Activated gamma-delta T cell treated with anti-CD3 and anti-CD28 coated beads, Interleukin-2, amount 50 U/mL, for 16 hours (primary cell): ENCODE measurements around the gene CALML6.

Experiments used
- DNase-seq: peaks from one replicate; pipeline ENCODE4 v3.0.0-alpha.2; 2020; ENCODE audit warnings: low read depth

The CALML6 gene

DNA sequence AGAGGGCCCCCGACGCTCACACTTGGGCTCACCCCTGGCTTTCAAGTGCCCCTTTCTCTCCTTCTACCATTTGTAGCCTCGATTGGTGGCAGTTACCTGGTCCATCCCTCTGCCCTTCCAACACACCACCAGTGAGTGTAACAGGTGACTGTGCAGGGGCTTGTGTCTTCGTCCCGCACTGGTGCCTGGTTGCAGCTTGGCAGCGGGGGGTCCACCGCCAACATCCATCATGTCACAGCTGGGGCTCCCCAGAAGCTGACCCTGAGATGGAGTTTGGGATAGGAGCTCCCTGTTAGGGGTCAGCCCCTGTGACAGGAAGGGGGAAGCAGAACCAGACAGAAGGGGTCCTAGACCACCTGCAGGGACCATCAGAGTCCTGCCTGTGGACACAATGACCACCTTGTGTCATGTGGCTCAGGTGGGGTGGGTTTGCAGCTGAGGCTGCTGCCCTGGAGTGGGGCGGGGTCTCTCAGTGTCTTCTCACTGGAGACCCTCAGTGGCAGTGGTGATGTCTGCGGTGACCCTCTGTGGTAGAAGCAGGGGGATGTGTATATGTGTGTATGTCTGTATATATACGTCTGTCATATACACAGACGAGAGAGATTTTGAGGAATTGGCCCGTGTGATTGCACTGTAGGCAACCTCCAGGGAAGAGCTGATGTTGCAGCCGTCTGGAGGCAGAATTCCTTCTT is 3.6 kb upstream of the CALML6 start:
- DNase-seq, result no peak

DNA sequence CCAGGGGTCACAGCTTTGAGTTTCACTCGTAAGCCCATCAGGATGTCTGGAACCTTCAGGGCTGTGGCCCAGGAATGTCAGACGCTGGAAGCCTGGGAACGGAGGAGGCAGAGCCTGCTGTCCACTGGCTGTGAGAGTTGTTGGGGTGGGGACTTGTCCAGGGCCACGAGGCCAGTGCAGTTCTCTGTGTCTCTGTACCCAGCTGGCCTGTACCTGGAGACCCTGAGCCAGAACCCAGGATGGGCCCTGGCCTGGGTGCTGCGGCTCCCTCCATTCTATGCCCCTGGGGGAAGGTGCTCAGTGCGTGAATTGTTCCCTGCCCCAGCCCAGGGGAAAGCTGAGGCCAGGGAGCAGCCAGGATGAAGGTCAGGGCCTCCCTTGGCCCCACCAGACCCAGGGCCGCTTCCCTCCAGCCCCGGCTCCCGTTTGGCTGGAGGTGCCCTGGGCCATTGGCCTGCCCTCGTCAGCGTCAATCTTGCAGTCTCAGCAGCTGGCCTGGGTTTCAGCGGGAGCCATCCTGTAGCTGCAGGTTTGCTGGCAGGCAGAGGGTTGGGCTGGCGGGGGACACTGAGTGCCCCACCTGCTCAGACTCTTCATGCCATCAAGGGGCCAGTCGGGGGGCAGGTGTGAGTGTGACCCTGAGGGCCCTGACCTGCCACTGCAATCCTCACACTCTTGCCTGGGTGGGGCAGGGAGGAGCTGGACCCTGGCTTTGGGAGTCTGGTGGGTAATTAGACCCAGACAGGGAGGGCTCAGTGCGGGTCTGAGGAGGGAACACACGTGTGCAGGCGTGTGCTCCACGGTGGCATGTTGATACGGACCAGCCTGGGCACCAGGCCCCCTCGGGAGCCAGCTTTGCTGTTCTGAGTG is 724 bp upstream of the CALML6 start:
- DNase-seq, result no peak

DNA sequence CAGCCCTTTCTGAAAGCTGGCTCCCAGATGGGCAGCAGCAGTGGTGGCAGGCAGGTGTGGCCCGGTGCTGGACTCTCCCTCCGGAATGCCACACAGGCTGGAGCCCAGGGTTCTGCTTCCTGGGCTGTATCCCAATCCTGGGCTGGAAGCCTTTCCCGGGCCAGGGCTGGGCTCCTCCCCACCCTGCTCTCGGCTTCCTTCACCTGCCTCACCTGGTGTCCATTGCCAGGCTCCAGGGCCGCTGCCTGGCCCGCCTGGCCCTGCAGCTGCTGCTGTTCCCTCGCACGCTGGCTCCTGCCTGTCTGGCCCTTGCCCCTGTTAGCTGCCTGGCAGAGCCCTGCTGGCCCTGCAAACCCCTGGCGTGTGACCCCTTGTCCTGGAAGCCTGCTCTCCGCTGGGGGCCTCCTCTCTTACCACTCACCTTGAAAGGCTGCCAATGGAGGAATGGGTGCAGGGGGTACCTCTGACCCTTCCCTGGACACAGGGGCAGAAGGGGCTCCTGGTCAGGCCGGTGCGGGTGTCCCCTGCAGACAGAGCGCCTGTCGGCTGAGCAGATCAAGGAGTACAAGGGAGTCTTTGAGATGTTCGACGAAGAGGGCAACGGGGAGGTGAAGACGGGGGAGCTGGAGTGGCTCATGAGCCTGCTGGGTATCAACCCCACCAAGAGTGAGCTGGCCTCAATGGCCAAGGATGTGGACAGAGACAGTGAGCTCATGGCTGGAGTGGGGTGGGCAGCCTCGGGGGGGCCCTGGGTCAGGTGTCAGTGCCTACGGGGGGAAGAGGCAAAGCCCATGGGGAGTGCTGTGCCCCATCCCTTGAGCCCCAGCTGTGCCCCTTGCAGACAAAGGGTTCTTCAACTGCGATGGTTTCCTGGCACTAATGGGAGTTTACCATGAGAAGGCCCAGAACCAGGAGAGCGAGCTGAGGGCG is 1.1 kb downstream of the CALML6 start:
- DNase-seq, result no peak

DNA sequence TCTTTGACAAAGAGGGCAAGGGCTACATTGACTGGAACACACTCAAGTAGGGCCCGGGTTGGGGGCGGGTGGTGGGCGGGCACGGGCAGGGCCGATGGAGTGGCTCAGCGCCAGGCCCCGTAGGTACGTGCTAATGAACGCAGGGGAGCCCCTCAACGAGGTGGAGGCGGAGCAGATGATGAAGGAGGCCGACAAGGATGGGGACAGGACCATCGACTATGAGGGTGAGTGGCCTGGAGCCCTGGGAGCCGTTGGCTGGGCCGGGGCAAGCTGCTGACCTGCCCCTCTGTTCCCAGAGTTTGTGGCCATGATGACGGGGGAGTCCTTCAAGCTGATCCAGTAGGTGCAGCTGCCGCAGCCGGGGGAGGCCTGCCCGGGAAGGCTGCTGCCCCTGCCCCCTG is 1.8 kb downstream of the CALML6 start:
- no peak for DNase-seq

DNA sequence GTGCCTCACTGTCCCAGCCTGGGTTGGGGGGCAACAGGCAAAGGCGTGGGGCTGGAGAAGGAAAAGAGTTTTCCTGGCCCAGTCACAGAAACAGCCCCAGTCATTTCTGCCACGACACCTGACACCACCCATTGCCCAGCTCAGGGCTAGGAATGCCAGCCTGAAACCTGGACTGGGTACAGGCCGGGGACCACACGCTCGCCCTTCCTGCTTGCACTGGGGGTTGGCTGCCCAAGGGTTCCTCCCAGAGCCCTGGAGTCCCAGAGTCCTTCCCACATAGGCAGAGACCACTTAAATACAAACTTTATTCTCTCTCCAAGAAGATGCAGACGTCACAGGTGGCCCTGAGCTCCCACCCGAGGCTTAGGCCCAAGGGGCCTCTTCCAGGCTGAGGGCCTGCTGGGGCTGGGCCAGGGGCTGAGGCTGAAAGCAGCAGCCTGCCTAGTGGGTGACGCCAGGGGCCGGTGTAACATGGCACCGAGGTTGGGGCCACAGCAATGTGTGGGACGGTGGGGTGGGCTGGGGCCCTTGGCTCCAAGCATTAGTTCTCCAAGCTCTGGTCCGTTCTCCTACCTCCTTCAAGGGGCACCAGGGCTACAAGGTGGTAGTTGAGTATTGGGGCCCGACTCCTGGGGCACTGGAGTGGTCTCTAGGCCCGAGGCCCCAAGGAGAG is 2.4 kb downstream of the CALML6 start:
- no peak for DNase-seq

DNA sequence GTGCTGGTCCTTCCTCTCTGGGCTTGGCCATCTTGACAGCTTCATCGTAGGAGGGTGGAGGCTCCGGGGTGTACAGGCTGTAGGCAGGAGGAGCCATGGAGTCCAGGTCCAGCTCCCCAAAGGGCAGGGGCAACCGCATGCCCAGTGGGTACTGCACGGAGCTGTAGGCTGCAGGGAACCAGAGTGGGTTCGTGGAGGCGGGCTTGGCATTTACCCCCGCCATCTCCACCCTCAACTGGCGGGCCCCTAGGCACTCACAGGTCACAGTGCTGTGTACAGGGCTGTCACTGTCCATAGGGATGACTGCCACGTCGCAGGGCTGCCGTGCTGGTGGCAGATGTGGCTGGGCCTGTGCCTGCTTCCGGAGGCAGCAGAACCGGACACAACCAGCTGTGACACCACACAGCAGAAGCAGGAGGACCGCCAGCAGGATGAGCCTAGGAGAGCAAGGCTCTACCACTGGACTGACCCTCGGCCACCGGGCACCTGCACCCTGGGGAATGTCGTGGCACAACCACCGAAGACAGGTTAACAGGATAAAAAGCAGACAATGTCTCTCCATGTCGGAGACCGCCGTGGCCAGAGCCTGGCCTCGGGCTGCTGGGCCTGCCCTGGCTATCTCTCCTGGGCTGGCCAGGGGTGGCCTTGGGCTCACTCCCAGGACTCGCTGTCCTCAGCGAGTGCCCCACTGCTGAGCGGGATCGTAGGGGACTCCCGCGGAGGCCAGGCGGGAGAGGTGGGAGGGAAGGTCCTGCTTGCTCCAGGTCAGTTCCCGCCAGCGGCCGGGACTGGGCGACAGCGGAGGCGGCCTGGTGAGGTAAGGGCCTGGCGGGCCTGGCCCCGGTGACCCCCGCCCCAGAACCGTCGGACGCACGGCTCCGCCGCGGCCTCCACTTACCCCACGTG is 3.2 kb downstream of the CALML6 start:
- no peak for DNase-seq

DNA sequence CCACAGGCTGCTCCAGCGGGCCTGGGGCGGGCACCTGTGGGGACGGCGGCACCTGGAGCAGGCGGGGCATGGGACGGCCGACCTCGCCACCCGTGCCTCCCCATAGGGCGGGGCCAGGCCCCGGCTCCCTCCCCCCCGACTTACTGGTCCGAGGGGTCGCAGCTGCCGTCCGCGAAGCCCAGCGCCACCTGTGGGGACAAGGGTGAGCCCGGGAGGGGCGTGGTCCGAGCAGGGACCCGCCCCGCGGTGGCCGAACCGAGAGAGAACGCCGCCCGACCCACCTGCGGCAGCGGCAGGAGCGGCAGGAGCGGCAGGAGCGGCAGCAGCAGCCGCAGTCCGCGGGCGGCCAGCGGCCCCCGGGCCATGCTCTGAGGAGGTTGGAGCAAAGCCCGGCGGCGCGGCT is 3.8 kb downstream of the CALML6 start, which contains the start of gene TMEM52:
Gene TMEM52 (minus strand): TSS at position 379 of the 403 bp plus-strand sequence. CDS start 14 bp downstream, at position 365.
- no peak for DNase-seq

DNA sequence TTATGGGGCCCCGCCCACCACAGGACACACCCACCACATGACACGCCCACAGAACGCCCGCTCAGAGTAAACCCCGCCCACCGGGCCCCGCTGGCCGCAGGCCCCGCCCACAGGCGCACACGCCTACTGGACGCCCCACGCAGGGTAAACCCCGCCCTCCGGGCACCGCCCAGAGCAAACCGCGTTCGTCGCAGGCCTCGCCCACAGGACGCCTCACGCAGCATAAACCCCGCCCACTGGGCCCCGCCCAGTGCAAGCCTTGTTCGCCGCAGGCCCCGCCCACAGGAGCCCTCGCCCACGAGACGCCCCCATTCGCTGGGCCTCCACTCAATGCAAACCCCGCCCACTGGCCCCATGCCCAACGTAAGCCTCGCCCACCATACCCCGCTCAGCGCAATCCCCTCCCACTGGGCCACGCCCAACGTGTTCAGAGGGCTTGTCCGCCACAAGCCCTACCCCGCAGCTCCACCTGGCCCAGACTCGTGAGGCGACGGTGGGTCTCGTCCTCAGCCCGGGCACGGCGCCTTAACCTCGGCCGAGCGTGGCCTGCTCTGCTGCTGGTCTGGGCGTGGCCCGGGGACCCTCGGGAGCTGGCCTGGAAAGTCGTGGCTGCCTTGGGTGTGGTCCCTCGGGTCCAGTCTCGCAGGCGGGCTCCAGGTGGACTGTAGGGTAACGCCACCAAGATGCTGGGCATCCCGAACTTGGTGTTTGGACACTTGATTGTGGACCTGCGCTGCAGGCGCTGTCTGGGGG is 4.4 kb downstream of the CALML6 start:
- peak; percentile 98 for DNase-seq

DNA sequence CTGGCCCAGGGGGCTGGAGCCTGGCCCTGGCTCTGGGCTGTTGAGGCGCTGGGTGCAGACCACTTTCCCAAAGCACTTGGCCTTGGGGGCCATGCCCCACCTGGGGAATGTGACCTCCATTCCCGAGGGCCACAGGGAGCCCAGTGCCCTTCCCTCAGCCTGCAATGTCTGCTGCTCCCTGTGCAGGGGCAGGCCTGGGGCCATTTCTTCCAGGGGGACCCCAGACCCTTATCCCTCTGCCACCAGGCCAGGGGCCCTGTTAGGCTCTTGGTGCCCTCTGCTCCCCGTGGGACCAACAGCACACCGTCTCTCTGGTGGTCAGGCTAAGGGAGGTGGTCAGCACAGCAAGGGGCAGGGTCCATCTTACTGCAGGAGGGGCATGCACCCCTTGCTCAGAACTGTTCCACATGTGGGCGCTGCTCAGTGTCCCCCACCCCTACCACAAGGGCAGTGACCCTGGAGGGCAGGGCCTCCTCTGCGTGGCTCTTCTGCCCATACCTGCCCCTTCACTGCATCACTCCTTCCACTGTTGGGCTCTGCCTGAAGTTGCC is 5.1 kb downstream of the CALML6 start:
- no peak for DNase-seq

DNA sequence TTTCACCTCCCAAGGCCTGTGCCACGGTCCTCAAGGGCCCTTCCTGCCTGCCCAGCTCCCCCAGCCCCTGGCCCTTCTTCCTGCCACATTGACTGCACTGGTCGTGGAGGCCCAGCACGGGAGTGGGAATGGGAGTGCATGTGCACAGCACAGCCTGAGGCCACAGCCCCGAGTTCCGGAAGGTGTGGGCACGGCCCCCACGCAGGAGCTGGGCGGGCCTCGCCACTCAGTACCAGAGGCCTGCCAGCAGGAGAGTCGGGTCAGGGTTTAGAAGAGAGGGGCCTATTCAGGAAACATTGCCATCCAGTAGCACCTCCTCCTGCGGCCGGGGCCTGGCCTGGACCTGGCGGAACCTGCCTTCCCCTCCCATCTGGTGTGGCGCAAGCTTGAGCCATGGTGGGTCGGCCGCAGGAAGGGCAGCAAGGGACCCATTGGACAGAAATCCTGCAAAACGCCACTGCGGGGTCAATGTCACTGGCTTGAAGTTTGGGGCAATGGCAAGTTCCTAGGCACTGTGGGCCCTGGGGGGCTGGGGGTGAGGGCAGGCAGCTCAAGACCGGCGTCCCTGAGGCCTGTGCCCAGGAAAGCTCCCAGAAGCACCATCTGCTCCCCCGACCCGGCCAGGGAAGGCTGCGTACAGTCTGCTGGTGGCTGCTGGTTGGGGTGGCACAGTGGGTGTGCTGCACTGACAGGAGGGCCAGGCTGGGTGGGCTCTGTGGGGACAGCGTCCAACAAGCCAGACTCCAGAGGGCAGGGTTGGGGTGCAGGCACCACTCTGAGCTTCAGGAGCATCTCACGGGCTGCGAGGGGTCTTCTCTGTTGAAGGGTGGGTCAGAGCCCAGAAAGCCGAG is 5.8 kb downstream of the CALML6 start:
- no peak for DNase-seq

DNA sequence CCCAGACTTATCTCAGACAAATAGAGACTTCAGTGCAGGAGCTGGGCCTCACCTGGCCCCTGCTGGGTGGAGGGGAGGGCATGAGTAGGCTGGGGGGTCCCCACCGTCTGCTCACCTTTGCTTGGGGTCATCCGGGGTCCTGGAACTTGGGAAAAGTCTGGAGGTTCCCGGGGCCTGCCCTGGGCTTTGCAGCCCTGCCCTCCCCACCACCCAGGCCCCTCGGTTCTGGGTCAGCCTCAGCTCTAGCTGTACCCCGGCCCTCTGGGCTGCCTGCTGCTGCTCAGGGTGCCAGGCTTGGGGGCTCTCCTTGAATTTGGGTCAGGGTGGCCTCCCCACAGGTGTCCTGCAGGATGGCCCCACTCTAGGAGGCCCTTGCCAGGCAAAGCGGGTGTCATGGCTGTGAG is 6.4 kb downstream of the CALML6 start:
- no peak for DNase-seq

DNA sequence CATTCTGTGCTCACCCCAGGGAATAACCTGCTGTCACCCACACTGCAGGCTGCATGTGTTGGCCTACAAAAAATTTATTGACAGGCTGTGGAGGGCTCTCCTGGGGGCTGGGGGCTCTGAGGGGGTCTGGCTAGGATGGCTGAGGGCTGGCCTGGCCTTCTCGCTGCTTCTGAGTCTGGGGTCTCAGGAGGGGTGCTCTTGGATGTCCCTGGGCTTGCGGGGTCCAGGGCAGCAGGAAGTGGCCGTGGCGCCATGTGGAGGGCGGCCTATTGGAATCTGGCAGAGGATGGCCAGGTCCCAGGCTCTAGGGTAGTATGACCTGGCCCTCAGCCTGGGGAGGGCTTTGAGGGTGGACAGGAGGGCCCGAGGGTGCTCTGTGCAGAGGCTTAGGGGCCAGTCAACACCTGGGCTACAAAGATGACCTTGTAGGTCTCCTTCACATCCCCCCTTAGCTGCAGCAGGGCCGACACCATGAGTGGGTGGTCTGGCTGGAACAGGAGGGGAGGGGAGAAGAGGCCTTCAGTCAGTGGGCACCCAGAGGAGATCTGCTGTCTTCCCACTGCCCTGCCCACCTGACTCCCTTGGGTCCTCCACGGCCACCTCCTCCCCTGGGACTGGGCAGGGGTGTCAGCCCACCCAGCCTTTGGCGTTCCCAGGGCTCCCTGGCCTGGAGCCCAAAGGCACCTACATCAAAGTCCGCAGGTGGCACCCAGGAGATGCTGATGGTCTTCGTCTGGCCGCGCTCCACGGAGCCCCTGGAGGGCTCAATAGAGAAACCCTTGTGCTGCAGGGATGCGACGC is 7.0 kb downstream of the CALML6 start:
- no peak for DNase-seq

DNA sequence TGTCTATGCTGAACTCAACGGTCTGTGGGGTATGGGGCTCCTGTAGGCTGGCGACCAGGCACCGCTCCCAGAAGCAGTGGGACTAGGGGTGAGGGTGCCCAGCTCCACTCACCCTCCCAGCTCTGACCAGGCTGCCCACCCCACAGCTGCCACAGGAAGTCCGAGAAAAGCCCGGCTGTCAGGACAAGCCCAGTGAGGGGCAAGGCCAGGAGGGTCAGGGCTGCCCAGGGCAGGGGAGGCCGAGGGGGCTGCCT is 7.6 kb downstream of the CALML6 start:
- DNase-seq, result no peak

DNA sequence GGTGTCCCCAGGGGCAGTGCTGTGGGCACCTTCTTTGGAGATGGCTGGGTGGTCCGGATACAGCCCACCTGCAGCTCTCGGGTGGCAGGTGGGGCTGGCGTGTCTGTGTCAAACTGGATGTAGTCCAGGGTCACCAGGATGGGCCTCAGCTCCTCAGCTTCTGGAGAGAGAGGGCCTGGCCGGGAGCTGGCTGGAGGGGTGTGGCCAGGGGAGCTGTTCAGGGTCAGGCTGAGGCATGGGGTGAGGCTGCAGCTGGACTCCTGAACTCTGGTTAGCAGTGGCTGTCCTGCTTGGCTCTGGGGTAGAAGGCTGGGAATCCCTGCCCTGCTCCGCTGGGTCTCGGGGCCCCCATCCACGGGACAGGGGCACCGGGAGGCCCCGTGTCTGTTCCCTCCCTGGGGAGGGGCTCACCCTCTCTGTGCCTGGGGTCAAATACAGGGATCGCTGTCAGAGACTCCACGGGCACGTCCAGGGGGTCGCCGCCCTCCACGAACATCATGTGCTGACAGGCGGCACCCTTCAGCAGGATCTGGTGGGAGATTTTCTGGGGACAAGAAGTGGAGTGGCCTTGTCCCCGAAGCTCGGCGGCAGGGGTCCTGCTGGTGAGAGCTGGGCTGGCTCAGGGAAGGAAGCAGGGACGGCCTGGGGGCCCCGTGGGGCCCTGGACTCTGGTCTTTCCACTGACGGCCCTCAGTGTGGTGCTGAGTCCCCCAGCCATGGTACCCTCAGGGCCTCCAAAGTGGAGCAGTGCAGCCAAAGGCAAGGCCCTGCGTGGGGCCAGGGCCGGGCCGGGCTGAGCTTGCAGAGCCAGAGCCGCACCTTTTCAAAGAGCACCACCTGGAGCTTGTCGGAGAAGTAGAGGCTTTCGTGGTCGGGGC is 8.1 kb downstream of the CALML6 start:
- DNase-seq, result no peak

DNA sequence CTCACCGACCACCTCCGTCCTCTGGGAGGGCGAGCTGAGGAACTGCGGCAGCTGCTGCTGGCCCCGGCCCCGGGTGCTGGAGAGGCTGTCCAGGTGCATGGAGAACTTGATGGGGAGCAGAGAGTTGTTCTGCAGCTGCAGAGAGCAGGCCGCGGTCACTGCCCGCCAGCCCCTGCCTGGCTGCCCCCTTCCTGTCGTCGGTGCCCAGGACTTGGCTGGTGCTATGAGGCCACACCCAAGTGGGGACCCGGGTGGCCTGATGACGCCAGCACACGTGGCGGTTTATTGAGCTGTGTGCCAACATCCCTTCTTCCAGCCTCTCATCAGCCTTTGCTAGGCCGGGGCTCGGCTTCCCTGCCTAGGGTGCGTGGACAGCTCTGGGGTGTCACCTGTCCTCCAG is 9.3 kb downstream of the CALML6 start:
- DNase-seq, result no peak

DNA sequence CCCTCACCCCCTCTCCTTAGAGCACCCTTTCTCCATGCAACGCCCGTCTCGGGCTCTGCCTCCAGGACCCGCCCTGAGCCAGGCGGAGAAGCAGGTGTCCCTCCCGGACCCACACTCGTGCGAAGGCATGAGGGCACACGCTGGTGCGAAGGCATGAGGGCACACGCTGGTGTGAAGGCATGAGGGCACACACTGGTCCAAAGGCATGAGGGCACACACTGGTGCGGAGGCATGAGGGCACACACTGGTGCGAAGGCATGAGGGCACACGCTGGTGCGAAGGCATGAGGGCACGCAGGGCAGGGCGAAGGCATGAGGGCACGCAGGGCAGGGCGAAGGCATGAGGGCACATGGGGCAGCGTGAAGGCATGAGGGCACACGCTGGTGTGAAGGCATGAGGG is 9.8 kb downstream of the CALML6 start:
- no peak for DNase-seq
